ENCODE data around the gene KIAA0586.

DNA sequence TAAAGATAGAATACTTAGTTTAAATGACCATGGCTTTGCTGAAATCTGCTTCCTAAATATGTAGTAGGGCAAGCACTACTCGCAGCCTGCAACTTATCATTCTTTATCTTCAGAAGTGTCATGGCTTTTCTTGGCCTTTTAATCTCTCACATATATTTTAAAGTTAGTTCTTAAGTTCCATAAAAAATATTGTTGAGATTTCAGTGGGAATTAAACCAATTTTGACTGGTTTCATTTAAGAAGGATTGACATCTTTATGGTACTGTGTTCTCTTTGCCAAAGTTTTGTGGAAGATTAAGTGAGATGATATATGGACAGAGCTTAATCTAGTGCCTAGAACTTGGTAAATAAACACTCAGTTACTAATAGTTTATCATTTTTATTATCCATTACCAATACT lies 56.7 kb downstream of the KIAA0586 start:
- TF ChIP-seq POLR2AphosphoS5 (IDR thresholded peaks at IDR 0.05; ENCODE audit: borderline replicate concordance, low read depth, low read length) (no peak), EZH2 (IDR thresholded peaks at IDR 0.05) (no peak), FOXP2 (optimal IDR thresholded peaks at IDR 0.05; ENCODE audit: control extremely low read depth, extremely low read length, insufficient read depth) (no peak)

Measured in SK-N-MC (cell line).